NK-92 (cell line): ENCODE results near the gene P3H4.

Source experiments
- DNase-seq: peaks from one replicate; lab custom pipeline; 2025; ENCODE audit not compliant: unreplicated experiment; lab: John Stamatoyannopoulos, UW

Gene P3H4

GRCh38 chr17:41822216-41823140, 10.7 kb upstream of the P3H4 start:
- DNase-seq, result no peak

GRCh38 chr17:41821776-41822175, 10.0 kb upstream of the P3H4 start:
- DNase-seq, result no peak

GRCh38 chr17:41818024-41818423, 6.3 kb upstream of the P3H4 start:
- no peak for DNase-seq

- no peak for DNase-seq
Observed at GRCh38 chr17:41816637-41817320, 5.0 kb upstream of the P3H4 start.

GRCh38 chr17:41814195-41814594, 2.4 kb upstream of the P3H4 start:
- DNase-seq, result no peak

- no peak for DNase-seq
Observed at GRCh38 chr17:41813699-41814124, 2.0 kb upstream of the P3H4 start.

GRCh38 chr17:41813152-41813680, 1.5 kb upstream of the P3H4 start:
- no peak for DNase-seq

GRCh38 chr17:41812381-41813151, 817 bp upstream of the P3H4 start, which contains the start of gene FKBP10:
Gene FKBP10, plus strand, starts transcription at chr17:41813004. Its CDS starts 31 bp downstream, at chr17:41813035.
- no peak for DNase-seq

- no peak for DNase-seq
Observed at GRCh38 chr17:41810659-41811548, 845 bp downstream of the P3H4 start.

GRCh38 chr17:41806685-41807445, 4.9 kb downstream of the P3H4 start:
- no peak for DNase-seq

- no peak for DNase-seq
Observed at GRCh38 chr17:41803049-41804020, 8.4 kb downstream of the P3H4 start.

- DNase-seq, result no peak
Observed at GRCh38 chr17:41801374-41802271, 10.1 kb downstream of the P3H4 start.

GRCh38 chr17:41800601-41801373, 11.0 kb downstream of the P3H4 start:
- DNase-seq, result no peak

- no peak for DNase-seq
Observed at GRCh38 chr17:41799366-41799765, 12.4 kb downstream of the P3H4 start.

- no peak for DNase-seq
Observed at GRCh38 chr17:41797377-41797776, 14.4 kb downstream of the P3H4 start.

GRCh38 chr17:41796121-41796895, 15.4 kb downstream of the P3H4 start:
- no peak for DNase-seq
